ENCODE results near the gene CCDC90B.

The CCDC90B gene

GRCh38 chr11:83241291-83241946, 44.7 kb downstream of the CCDC90B start:
- no peak overlapping the region for H3K4me3 ChIP-seq (ENCODE audit: low read depth, low read length)
- TF ChIP-seq CTCF (IDR thresholded peaks at IDR 0.05; ENCODE audit: low read depth, low read length) (peak; percentile 86), MAX (IDR thresholded peaks at IDR 0.05; ENCODE audit: low read depth, low read length) (no peak)
- DNase-seq (ENCODE audit: low read depth), result peak; percentile 67

- H3K4me3 ChIP-seq (ENCODE audit: low read depth, low read length), result no peak overlapping the region
- no peak for DNase-seq (ENCODE audit: low read depth)
- TF ChIP-seq MAX (IDR thresholded peaks at IDR 0.05; ENCODE audit: low read depth, low read length), result no peak
- no peak for TF ChIP-seq MYC (IDR thresholded peaks at IDR 0.05; ENCODE audit: low read depth, low read length)
- no peak for TF ChIP-seq CTCF (IDR thresholded peaks at IDR 0.05; ENCODE audit: low read depth, low read length)
- TF ChIP-seq POLR2A (IDR thresholded peaks at IDR 0.05; ENCODE audit: extremely low read depth, insufficient read length), result no peak
These were observed 48.1 kb downstream of the CCDC90B start for GRCh38 chr11:83238111-83238510.

GRCh38 chr11:83235825-83236224, 50.3 kb downstream of the CCDC90B start:
- no peak overlapping the region for H3K4me3 ChIP-seq (ENCODE audit: low read depth, low read length)
- TF ChIP-seq MYC (IDR thresholded peaks at IDR 0.05; ENCODE audit: low read depth, low read length) (no peak), MAX (IDR thresholded peaks at IDR 0.05; ENCODE audit: low read depth, low read length) (no peak), CTCF (IDR thresholded peaks at IDR 0.05; ENCODE audit: low read depth, low read length) (no peak), POLR2A (IDR thresholded peaks at IDR 0.05; ENCODE audit: extremely low read depth, insufficient read length) (no peak)
- DNase-seq (ENCODE audit: low read depth), result no peak

- no peak for DNase-seq (ENCODE audit: low read depth)
- no peak for TF ChIP-seq POLR2A (IDR thresholded peaks at IDR 0.05; ENCODE audit: extremely low read depth, insufficient read length)
- TF ChIP-seq MYC (IDR thresholded peaks at IDR 0.05; ENCODE audit: low read depth, low read length), result no peak
- TF ChIP-seq MAX (IDR thresholded peaks at IDR 0.05; ENCODE audit: low read depth, low read length), result no peak
- no peak for TF ChIP-seq CTCF (IDR thresholded peaks at IDR 0.05; ENCODE audit: low read depth, low read length)
- H3K4me3 ChIP-seq (ENCODE audit: low read depth, low read length), result no peak overlapping the region
These were observed 62.7 kb downstream of the CCDC90B start for GRCh38 chr11:83223457-83223856.

- DNase-seq (ENCODE audit: low read depth), result no peak
- no peak for TF ChIP-seq POLR2A (IDR thresholded peaks at IDR 0.05; ENCODE audit: extremely low read depth, insufficient read length)
- TF ChIP-seq MYC (IDR thresholded peaks at IDR 0.05; ENCODE audit: low read depth, low read length), result no peak
- no peak for TF ChIP-seq CTCF (IDR thresholded peaks at IDR 0.05; ENCODE audit: low read depth, low read length)
- TF ChIP-seq MAX (IDR thresholded peaks at IDR 0.05; ENCODE audit: low read depth, low read length), result no peak
- H3K4me3 ChIP-seq (ENCODE audit: low read depth, low read length), result no peak overlapping the region
These were observed 63.7 kb downstream of the CCDC90B start for GRCh38 chr11:83222499-83222898.

Measured in NB4 (cell line).